GM23338 (cell line): ENCODE measurements around the gene CARHSP1.

Source experiments
- CTCF ChIP-seq, 2 experiments: fragments of 200-600 bp in 1 of 2; sonication (generic) in 1 of 2; conservative IDR thresholded peaks; 2 replicates each; pipeline versions ENCODE4 v1.5.1 to v1.6.1; 2016 to 2017; ENCODE audit warnings: antibody characterized with exemption in 2 of 2, low read depth in 2 of 2, mild to moderate bottlenecking in 2 of 2, moderate library complexity in 1 of 2
- ETS1 ChIP-seq: IDR thresholded peaks from 2 replicates; pipeline ENCODE4 v1.6.1; 2016; ENCODE audit warnings: antibody characterized with exemption
- EZH2 ChIP-seq: fragments of 200-600 bp; sonication (generic); IDR thresholded peaks from one replicate; pipeline ENCODE4 v1.8.0; 2017; ENCODE audit warnings: antibody characterized with exemption, mild to moderate bottlenecking, low read depth; ENCODE audit not compliant: unreplicated experiment
- EZH2phosphoT487 ChIP-seq: fragments of 200-600 bp; sonication (generic); IDR thresholded peaks from one replicate; pipeline ENCODE4 v1.8.1; 2018; ENCODE audit warnings: antibody characterized with exemption; ENCODE audit not compliant: unreplicated experiment
- POLR2AphosphoS5 ChIP-seq: IDR thresholded peaks from 2 replicates; pipeline ENCODE4 v1.6.1; 2016; ENCODE audit warnings: antibody characterized with exemption, low read depth
- ZNF114 ChIP-seq: fragments of 250-450 bp; sonication (Bioruptor Pico); IDR thresholded peaks from 2 replicates; pipeline ENCODE4 v1.5.0; 2020; ENCODE audit warnings: mild to moderate bottlenecking, moderate library complexity

- no peak for TF ChIP-seq CTCF (conservative IDR thresholded peaks at IDR 0.05; ENCODE audit: low read depth in 2 of 2)
- TF ChIP-seq EZH2phosphoT487: no peak
- TF ChIP-seq ZNF114 (CRISPR knock-in tag): no peak
- no peak for TF ChIP-seq POLR2AphosphoS5
- TF ChIP-seq EZH2: no peak
- TF ChIP-seq ETS1: no peak
These were observed 15.2 kb downstream of the CARHSP1 start for GRCh38 chr16:8853611-8854010.
